IPS-18c (cell line): Measurements from ENCODE around the gene HRG.
"Not testable (repeated sequence)": the region's sequence is repeated elsewhere in the genome, so short reads cannot be mapped to it uniquely, and the experiment has no call there.

Experiments
- H3K4me3 ChIP-seq: 2 replicates; pipeline ENCODE4 v1.7.0; 2013; ENCODE audit warnings: low read depth, mild to moderate bottlenecking, low read length, moderate library complexity; ENCODE audit not compliant: insufficient read depth
- H3K9me3 ChIP-seq: one replicate; pipeline ENCODE4 v1.6.1; 2013; ENCODE audit warnings: mild to moderate bottlenecking, low read length, moderate library complexity; ENCODE audit not compliant: control insufficient read depth, insufficient read depth

Gene HRG

DNA sequence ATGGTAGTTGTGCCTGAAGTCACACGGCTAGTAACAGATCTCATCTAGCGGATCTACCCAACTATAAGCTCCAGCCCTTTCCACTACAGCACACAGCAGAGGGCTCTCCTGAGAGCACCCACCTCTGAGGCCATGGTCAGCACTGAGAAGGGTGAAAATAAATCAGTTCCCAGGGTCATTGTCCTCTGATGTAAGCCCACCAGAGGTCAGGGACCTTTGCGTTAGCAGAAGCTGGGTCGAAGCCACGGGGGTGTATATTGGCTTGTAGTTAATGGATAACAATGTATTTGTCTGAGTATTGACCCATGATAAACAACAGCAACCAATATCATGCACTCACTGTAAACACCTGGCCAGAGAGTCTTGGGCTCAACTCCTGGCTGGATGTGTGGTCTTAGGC lies 31.6 kb upstream of the HRG start:
- H3K4me3 ChIP-seq, H3K9me3 ChIP-seq: not testable (repeated sequence)

DNA sequence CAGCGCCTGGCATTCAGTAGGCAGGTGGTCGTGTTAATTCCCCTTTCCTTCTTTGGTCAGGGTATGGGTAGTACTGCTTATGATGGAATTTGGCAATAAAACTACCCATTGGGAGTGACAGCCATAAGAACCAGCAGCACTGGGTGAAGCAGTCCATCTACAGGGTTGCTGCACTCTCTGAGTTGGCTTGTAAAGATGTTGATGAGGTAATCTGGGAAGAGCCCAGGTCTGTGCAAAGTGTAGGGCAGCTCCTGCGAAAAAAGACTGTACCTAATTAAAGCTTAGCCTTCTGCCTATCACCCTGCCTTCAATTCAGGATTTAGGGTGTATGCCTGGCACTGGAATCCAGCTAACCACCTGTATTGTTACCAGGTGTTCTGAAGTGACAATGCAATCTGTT lies 30.3 kb upstream of the HRG start:
- Histone ChIP-seq H3K4me3 (no peak overlapping the region), H3K9me3 (no peaks in the 10 kb centered on the region)

DNA sequence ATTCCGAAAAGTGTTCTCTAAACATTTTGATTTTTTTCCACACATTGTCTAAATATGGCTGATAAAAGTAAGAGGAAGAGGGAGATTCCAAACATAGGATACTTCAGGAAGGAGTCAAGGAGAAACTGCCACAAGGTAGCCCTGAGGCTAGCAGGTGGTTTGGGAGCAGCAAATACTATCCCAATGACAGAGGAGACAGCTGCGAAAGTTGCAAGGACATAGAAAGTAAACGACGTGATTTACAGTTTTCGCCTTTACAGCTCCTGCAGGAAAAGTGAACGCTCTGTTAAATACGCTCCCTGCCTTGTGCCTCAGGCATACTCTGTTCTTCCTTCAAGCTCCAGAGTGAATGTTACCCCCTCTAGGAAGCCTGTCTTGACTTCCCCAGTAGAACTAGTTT lies 29.3 kb upstream of the HRG start:
- H3K4me3 ChIP-seq: no peak overlapping the region
- H3K9me3 ChIP-seq: no peaks in the 10 kb centered on the region

DNA sequence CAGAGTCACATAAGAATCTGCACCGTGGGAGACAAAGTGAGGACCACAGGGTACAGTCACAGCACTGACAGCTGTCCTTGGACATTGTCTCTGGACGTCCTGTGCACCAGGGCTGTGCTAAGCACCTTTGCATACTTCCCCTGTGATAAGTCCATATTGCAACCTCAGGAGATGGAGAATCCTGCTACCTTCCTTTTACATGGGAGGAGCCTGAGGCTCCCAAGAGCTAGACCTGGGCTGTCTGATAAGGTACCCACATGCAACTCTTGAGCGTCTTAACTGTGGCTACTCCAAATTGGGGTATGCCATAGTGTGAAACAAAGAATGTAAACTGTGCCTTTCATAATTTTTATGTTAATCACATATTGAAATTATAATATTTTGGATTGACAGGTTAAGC lies 28.1 kb upstream of the HRG start:
- H3K9me3 ChIP-seq: no peaks in the 10 kb centered on the region
- no peak overlapping the region for H3K4me3 ChIP-seq

DNA sequence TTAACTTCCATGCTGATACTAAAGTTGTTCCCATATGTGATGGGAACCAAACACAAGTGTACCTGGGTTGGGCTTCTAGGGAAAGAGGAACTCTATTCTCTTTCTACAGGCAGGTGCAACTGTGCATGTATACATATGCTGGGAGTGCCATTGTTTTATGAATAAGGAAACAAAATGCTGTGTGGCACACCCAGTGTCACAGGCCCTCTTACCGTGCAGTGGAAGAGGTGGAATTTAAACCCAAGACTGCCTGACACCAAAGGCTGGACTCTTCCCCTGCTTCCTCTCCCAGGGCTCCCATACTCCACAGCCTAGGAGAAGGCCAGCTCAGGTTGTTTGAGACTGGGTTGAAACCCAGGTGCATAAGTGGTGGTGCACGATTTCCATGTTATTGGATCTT lies 27.6 kb upstream of the HRG start:
- no peaks in the 10 kb centered on the region for H3K9me3 ChIP-seq
- H3K4me3 ChIP-seq: no peak overlapping the region

DNA sequence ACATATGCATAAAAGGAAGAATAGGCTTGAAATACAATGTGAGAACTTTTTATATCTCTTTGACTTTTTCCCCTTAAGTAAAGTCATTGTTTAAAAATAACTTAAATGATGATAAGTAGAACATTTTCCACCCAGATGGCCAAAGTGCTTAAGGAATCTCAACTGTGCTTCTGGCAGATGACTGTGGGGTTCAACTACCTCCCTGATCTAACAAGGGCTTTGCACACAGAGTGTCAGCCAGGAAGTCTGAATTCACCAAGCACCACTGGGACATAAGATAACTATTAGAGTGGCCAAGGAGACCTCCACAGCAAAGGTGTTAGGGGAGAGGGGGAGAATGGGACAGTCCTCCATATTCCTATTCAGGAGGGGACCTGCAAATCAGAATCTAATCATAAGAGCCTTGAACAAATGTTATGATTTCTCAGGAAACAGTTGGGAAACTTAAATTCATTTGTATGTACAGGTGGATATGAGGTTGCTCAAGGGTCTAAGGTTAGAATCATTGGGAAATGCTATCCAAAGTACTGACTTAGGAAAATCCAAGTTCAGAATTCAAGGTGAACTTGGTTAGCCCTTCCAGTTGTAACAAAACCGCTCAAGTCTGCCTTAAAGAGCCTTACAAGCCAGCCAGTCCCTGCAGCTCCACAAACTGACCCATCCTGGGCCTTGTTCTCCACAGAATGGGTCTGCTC lies 25.9 kb upstream of the HRG start, which contains the start of gene FETUB:
Gene FETUB (plus strand): TSS at position 622 of the 695 bp plus-strand sequence. CDS start 62 bp downstream, at position 684.
- no peak within 1 kb of the TSS for H3K4me3 ChIP-seq
- H3K9me3 ChIP-seq: no peaks in the 10 kb centered on the region

DNA sequence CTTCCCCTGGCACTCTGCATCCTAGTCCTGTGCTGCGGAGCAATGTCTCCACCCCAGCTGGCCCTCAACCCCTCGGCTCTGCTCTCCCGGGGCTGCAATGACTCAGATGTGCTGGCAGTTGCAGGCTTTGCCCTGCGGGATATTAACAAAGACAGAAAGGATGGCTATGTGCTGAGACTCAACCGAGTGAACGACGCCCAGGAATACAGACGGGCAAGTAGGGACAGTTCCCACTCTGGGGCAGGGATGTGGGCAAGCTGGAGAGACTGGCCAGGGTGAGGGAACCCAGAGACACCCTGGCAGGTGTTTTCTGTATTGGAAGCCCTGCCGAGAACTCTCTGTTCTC lies 25.4 kb upstream of the HRG start:
- Histone ChIP-seq H3K9me3 (no peaks in the 10 kb centered on the region), H3K4me3 (no peak overlapping the region)

DNA sequence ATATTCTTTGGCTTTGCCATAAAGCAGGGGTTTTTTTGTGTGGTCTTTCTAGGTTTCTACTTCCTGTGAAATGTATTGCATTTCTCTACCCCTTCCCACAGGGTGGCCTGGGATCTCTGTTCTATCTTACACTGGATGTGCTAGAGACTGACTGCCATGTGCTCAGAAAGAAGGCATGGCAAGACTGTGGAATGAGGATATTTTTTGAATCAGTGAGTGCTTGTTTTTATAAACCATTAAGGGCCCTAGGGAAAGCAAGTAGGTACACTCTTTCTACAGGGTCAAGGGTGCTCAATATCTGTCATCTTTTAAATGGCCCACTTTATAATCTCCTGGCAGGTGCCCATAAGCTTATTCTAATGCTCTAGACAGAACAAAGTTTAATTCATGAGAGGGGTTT lies 24.9 kb upstream of the HRG start:
- no peak overlapping the region for H3K4me3 ChIP-seq
- H3K9me3 ChIP-seq: no peaks in the 10 kb centered on the region

DNA sequence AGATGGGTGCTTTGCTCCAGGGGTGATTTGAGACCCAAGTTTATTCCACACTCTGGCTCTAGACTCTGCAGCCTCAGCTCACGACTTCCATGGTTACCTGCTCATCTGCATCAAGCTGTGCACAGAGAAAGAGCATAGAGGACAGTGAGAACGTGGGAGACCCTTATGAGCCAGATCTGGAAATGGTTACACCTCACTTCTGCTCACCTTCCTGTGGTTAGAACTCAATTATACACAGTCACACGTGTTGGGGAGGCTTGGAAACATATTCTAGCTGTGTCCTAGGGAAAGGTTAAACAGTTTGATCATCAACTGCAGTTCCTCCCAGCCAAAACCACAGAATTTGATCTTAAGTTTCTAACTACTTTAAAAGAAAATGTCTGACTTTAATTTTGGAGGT lies 23.8 kb upstream of the HRG start:
- Histone ChIP-seq H3K9me3 (no peaks in the 10 kb centered on the region), H3K4me3 (no peak overlapping the region)

DNA sequence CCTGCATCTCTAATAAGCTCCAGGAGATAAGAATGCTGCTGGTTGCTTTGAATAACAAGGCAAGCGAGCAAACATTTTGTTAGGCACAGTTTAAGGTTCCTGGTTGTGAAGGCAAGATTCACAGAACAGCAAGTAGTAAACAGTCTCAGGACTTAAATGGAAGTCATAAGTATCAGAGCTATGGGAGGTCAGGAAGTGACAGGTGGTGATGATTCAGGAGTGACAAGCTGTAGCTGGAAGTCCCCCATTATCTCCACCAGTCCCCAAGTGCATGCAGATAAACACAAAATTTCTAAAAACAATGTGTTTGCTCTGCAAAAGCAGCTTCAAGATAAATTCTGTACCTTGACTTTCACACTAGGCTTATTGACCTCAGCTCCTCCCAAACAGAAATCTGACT lies 22.3 kb upstream of the HRG start:
- no peaks in the 10 kb centered on the region for H3K9me3 ChIP-seq
- no peak overlapping the region for H3K4me3 ChIP-seq

DNA sequence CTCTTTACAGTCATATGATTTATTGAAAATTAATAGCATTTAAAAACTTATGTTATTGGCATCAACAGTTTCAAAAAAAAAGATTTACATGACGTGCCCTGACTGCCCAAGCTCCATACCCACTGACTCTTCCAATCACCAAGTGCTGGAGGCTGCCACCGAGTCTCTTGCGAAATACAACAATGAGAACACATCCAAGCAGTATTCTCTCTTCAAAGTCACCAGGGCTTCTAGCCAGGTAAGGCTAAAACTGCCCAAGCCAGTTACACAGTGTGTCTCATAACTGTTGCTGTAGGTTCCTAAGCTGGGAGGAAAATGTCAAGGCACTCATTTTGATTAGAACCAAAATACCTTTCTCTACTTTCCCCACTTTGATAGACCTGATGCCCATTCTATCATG lies 21.1 kb upstream of the HRG start:
- Histone ChIP-seq H3K4me3 (no peak overlapping the region), H3K9me3 (no peaks in the 10 kb centered on the region)

DNA sequence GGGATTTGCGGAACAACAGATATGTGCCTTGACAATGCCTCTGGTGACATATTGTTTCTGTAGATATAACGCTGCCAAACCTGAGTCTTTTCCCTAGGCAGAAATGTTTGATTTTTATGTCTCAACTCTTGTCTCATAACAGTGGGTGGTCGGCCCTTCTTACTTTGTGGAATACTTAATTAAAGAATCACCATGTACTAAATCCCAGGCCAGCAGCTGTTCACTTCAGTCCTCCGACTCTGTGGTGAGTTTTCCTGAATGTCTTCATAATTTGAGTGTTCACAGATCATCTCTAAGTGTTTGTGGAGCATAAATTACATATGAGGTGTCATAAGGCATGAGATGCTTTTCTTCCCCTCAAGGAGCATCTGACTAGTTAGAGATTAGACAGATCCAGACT lies 19.7 kb upstream of the HRG start:
- Histone ChIP-seq H3K9me3 (no peaks in the 10 kb centered on the region), H3K4me3 (no peak overlapping the region)

DNA sequence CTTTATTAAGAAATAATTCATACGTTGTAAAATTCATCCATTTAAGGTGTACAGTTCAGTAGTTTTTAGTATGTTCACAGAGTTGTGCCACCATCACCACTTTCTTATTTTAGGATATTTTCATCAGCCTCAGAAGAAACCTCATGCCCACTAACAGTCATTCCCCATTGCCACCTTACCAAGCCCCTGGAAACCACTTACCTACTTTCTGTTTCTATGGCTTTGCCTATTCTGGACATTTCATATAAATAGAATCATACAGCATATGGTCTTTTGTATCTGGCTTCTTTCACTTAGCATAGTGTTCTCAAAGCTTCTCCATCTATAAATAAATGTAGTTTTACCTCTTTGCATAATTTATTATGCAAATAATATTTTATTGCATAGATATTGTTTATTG lies 19.0 kb upstream of the HRG start:
- Histone ChIP-seq H3K4me3 (no peak overlapping the region), H3K9me3 (no peaks in the 10 kb centered on the region)

DNA sequence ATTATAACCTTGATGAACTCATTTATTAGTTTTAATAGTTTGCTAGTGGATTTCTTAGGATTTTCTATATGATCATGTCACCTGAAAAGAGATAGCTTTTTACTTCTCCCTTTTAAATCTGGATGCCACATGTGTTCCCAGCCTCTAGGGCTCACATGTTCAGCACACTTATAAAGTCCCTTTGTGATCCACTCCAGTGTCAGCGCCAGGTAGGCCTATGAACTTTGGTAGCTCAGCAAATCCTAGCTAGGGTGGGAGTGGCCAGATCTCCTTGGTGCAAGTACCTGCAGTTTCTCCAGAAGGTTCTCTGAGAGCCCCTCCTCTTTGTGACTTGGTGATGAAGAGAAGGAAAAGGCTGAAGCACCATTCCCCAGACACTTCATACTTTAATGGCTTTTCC lies 17.0 kb upstream of the HRG start:
- no peaks in the 10 kb centered on the region for H3K9me3 ChIP-seq
- no peak overlapping the region for H3K4me3 ChIP-seq

DNA sequence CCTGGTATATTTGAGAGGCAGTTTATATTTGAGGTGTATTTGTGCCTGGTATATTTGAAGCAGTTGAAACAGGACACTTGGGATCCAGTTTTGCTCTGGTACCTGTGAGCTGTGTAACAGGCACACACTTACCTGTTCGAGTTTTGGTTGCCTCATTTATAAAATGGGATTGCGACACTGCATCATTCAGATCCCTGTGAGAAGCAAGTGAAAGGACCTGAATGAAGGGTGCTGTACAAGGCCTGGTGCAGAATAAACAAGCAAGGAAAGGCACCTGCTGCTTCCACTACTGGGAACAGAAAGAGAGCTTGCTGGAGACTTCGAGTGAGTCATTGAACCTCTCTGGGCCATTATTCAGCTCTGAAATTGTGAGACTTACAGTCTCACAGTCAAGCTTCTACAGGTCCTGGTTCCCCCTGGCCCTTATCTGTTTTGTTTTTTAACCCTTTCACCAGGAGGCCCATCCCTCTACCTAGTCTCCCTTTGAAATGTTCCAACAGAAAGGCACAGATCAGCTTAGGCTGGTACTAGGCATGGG lies 14.1 kb upstream of the HRG start:
- Histone ChIP-seq H3K4me3 (no peak overlapping the region), H3K9me3 (no peaks in the 10 kb centered on the region)

DNA sequence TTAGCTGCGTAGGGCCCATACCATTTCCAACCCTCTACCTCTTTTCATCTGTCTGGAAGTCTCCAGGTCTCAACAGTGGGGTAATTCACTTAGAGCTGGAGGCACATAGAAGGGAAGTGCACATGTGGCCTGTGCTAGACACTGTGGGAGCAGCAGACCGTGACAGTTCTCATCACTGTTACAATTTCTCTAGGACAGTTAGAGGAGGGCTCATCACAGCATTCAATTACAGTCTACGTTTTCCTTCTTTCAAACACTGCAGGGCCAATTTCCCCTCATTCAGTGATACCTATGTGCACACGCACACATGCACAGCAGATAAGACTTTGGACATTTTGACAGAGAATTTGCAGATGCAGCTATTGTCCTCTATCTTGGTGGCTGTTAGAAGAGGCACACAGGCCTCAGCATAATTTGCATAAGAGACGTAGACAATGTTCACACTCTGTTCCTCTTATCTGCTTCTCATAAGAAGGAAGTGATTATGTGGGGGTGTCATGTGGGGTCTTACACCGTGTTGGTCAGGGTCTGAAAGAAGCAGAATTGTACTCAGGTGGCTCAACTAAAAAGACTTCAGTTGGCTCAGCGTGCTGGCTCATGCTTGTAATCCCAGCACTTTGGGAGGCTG lies 12.6 kb upstream of the HRG start:
- Histone ChIP-seq H3K4me3 (no peak overlapping the region), H3K9me3 (peaks cover 2% of the 10 kb centered on the region)

DNA sequence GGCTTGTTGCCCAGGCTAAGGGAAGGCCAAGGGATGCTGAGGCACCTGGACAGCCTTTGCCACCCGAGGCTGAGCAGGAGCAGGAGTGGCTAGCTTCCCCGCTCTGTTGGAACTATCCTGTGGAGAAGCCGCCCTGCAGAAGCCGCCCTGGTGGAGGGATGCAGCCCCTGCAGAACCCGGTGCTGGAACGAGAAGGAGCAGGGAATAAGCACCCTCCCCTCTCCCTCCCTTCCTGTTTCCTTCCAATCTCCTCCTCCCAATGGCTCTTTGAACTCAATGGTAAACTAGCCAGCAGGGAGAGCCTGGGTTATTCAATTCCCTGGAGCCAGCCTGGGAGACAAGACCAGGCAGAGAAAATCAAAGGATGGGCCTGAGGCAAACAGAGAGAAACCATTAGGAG lies 11.8 kb upstream of the HRG start:
- Histone ChIP-seq H3K9me3 (peaks cover 2% of the 10 kb centered on the region), H3K4me3 (no peak overlapping the region)

DNA sequence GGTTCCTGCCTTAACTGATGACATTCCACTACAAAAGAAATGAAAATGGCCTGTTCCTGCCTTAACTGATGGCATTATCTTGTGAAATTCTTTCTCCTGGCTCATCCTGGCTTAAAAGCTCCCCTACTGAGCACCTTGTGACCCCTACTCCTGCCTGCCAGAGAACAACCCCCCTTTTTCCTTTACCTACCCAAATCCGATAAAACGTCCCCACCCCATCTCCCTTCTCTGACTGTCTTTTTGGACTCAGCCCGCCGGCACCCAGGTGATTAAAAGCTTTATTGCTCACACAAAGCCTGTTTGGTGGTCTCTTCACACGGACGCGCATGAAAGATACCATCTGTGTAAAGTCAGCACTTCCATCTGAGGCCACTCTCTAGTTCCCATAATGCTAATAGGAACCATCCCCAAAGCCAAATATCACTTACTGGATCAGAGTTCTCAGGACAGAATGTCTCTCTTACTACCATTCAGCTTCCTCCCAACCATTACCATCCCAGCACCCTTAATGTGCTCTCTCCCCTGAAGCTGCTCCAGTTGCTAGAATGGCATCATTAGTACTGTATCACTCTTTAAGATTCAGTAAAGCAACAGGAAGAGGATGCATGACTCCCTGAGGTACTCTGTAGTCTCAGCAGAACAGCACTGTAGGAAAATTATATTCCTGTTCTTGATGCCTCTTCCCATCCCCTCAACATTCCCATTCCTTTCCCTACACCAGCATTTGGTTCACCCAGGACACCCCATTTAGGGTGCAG lies 2.3 kb upstream of the HRG start:
- Histone ChIP-seq H3K9me3 (no peaks in the 10 kb centered on the region), H3K4me3 (no peak overlapping the region)
